K562 (cell line): ENCODE data around the gene BRD3. TPM values are rescaled to one million over a fixed set of nuclear protein-coding genes. Genes with fewer than 3 reads are reported as not detected.

Experiments used
- ARID2 ChIP-seq: fragments of 450-650 bp; IDR thresholded peaks from 2 replicates; pipeline ENCODE4 v1.6.1; 2017; ENCODE audit warnings: antibody characterized with exemption, mild to moderate bottlenecking
- ATF1 ChIP-seq, 2 experiments: fragments of 450-650 bp in 1 of 2; IDR thresholded peaks; 2 replicates each; pipeline ENCODE4 v1.6.1; 2016; ENCODE audit warnings: missing compliant biosample characterization in 1 of 2, missing genetic modification characterization in 1 of 2
- ATF4 ChIP-seq: fragments of 450-650 bp; formaldehyde crosslinking; IDR thresholded peaks from 2 replicates; pipeline ENCODE4 v1.4.0; 2022; ENCODE audit warnings: mild to moderate bottlenecking, moderate library complexity
- CREM ChIP-seq: IDR thresholded peaks from 2 replicates; pipeline ENCODE4 v1.6.1; 2014; ENCODE audit warnings: antibody characterized with exemption, low read depth
- DACH1 ChIP-seq: fragments of 450-650 bp; IDR thresholded peaks from 2 replicates; pipeline ENCODE4 v1.6.1; 2018; ENCODE audit not compliant: partially characterized antibody
- EP300 ChIP-seq: IDR thresholded peaks from 2 replicates; pipeline ENCODE4 v1.6.1; 2012; ENCODE audit warnings: low read length, improper control_type of control experiment
- GABPA ChIP-seq: fragments of 200-800 bp; sonication (Bioruptor generic); conservative IDR thresholded peaks from 2 replicates; pipeline ENCODE4 v1.6.1; 2016; ENCODE audit warnings: low read depth, missing genetic modification characterization, missing compliant biosample characterization
- HDAC1 ChIP-seq, 2 experiments: fragments of 450-650 bp; IDR thresholded peaks; 2 replicates each; pipeline ENCODE4 v1.6.1; 2016 to 2017; ENCODE audit warnings: inconsistent platforms in 1 of 2, mild to moderate bottlenecking in 1 of 2, moderate library complexity in 1 of 2
- HDAC3 ChIP-seq: fragments of 450-650 bp; IDR thresholded peaks from 2 replicates; pipeline ENCODE4 v1.6.1; 2018; ENCODE audit warnings: borderline replicate concordance, mild to moderate bottlenecking, moderate library complexity; ENCODE audit not compliant: partially characterized antibody
- HNRNPH1 ChIP-seq: fragments of 200-400 bp; formaldehyde crosslinking; optimal IDR thresholded peaks from 2 replicates; pipeline ENCODE3; 2017; ENCODE audit warnings: low read depth, mild to moderate bottlenecking, low read length, moderate library complexity
- IRF9 ChIP-seq: fragments of 450-650 bp; IDR thresholded peaks from 2 replicates; pipeline ENCODE4 v1.6.1; 2016; ENCODE audit warnings: missing biosample characterization, missing genetic modification characterization
- MLX ChIP-seq, 2 experiments: fragments of 450-650 bp in 1 of 2; sonication (generic) in 1 of 2; formaldehyde crosslinking; conservative IDR thresholded peaks; 2 replicates each; pipeline versions ENCODE4 v1.4.0 to v1.8.1; 2020 to 2022; ENCODE audit warnings: mild to moderate bottlenecking in 1 of 2, missing genetic modification reagents in 1 of 2
- RBM17 ChIP-seq: fragments of 200-400 bp; formaldehyde crosslinking; IDR thresholded peaks from 2 replicates; pipeline ENCODE4 v1.6.1; 2017; ENCODE audit warnings: low read depth, mild to moderate bottlenecking, low read length, borderline replicate concordance
- SIX5 ChIP-seq, 2 experiments: IDR thresholded peaks; 2 replicates each; pipeline ENCODE4 v1.6.1; 2011; ENCODE audit warnings: low read length in 2 of 2, borderline replicate concordance in 1 of 2, low read depth in 1 of 2, mild to moderate bottlenecking in 1 of 2, moderate library complexity in 1 of 2; ENCODE audit not compliant: insufficient read depth in 1 of 2
- SP1 ChIP-seq: sonication (generic); formaldehyde crosslinking; IDR thresholded peaks from 2 replicates; pipeline ENCODE4 v1.8.1; 2022; ENCODE audit warnings: mild to moderate bottlenecking, missing genetic modification reagents
- SPI1 ChIP-seq: IDR thresholded peaks from 2 replicates; pipeline ENCODE4 v1.6.1; 2011; ENCODE audit warnings: low read depth, low read length, control low read depth, borderline replicate concordance
- SUPT5H ChIP-seq: fragments of 450-650 bp; IDR thresholded peaks from 2 replicates; pipeline ENCODE4 v1.6.1; 2016
- TAF7 ChIP-seq: fragments of 450-650 bp; IDR thresholded peaks from 2 replicates; pipeline ENCODE4 v1.6.1; 2016; ENCODE audit warnings: missing genetic modification characterization, missing compliant biosample characterization
- TCFL5 ChIP-seq: fragments of 250-450 bp; sonication (Bioruptor Pico); conservative IDR thresholded peaks from 2 replicates; pipeline ENCODE4 v1.6.1; 2021; ENCODE audit warnings: mild to moderate bottlenecking, moderate library complexity, matching md5 sums
- ZBTB26 ChIP-seq: fragments of 450-650 bp; formaldehyde crosslinking; IDR thresholded peaks from 2 replicates; pipeline ENCODE4 v1.4.0; 2022; ENCODE audit warnings: missing genetic modification characterization
- ZBTB9 ChIP-seq: fragments of 450-650 bp; formaldehyde crosslinking; IDR thresholded peaks from 2 replicates; pipeline ENCODE4 v1.4.0; 2020; ENCODE audit warnings: mild to moderate bottlenecking, moderate library complexity
- ZNF282 ChIP-seq: sonication (generic); formaldehyde crosslinking; IDR thresholded peaks from 2 replicates; pipeline ENCODE4 v1.8.1; 2023; ENCODE audit warnings: missing genetic modification reagents
- ZNF696 ChIP-seq: fragments of 250-450 bp; sonication (Bioruptor Pico); conservative IDR thresholded peaks from 2 replicates; pipeline ENCODE4 v1.4.0; 2020; ENCODE audit warnings: mild to moderate bottlenecking, moderate library complexity
- ZNF717 ChIP-seq: fragments of 250-450 bp; sonication (Bioruptor Pico); IDR thresholded peaks from 2 replicates; pipeline ENCODE4 v1.5.0; 2021
- polyA plus RNA-seq, 8 experiments: library from polyadenylated mRNA; depleted of rRNA in 4 of 8; stranded (reverse) in 5 of 8; unstranded in 3 of 8; fragments of >200 nt; fragmentation: Nextera tagmentation in 2 of 8; fragmentation: Illumina TruSeq in 1 of 8; extraction: Ambion mirVana in 2 of 8; extraction: Trizol in 1 of 8; gene quantifications; 2 replicates each; pipeline versions ENCODE4 v1.2.1 to v1.2.3, GENCODE V29; 2011 to 2014; ENCODE audit warnings: inconsistent platforms in 1 of 8, missing spikeins in 1 of 8
- total RNA-seq, 7 experiments: library from RNA; depleted of rRNA in 6 of 7; stranded (reverse); fragments of >200 nt in 6 of 7; fragmentation: Illumina TruSeq in 2 of 7; extraction: Trizol in 2 of 7; gene quantifications; 2 replicates each; pipeline versions ENCODE4 v1.2.1 to v1.2.3, GENCODE V29; 2011 to 2021; ENCODE audit warnings: low replicate concordance in 1 of 7

The BRD3 gene
- total and polyA plus RNA-seq, 9 of the 15 experiments (the other 6 are each of a cell fraction or from before 2014, with no cell fraction given) = 0.82 to 37.1 (median 4.2) TPM

GRCh38 chr9:133992780-133993634 lies 74.8 kb downstream of the BRD3 start (continued):
- TF ChIP-seq HDAC1 (IDR thresholded peaks at IDR 0.05) (peak in 1 of 2 experiments; percentile 57; a peak in 1 of 4 replicates), HNRNPH1 (no peak), SIX5 (IDR thresholded peaks at IDR 0.05; ENCODE audit: borderline replicate concordance in 1 of 2, insufficient read depth in 1 of 2, low read depth in 1 of 2, low read length in 2 of 2) (no peak), ZBTB26 (CRISPR knock-in tag) (no peak), ZBTB9 (no peak), ARID2 (no peak), SP1 (CRISPR knock-in tag) (peak; percentile 43; the same call in 1 of the 2 replicates), GABPA (tag) (peak; percentile 76), SUPT5H (peak; percentile 65), RBM17 (no peak), IRF9 (tag) (no peak), SPI1 (0 out of 2 replicates have a peak, but pooled peaks have one; percentile 6), EP300 (no peak), CREM (no peak), DACH1 (no peak), HDAC3 (no peak), TCFL5 (CRISPR knock-in tag) (no peak), ZNF717 (CRISPR knock-in tag) (no peak), ATF1 (CRISPR knock-in tag; IDR thresholded peaks at IDR 0.05) (no peak), ATF1 (tag; IDR thresholded peaks at IDR 0.05) (peak; percentile 11; the same call in 1 of the 2 replicates), MLX (CRISPR knock-in tag; conservative IDR thresholded peaks at IDR 0.05) (no peak), TAF7 (tag) (no peak), ZNF282 (0 out of 2 replicates have a peak, but pooled peaks have one; percentile 41), ATF4 (no peak), ZNF696 (CRISPR knock-in tag) (no peak)
